ENCODE results near the gene TXNRD3.

TXNRD3 gene

DNA sequence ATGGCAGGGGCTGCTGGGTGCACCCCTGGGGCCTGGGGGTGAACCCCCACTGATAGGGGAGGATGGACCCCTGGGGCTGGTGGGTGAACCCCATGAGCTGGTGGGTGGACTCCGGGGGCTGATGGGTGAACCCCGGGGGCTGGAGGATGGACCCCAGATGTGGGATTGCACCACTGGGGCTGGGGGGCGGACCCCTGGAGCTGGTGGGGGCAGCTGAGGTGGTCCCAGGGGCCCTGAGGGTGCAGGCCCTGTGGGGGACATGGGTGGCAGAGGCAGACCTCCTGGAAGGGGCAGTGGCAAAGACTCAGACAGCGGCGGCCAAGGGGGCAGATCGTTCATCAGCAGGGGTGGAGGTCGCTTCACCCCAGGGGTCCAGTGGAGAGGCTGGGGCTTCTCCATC lies 17.4 kb upstream of the TXNRD3 start:
- DNase-seq (ENCODE audit: low spot score) = no peak

DNA sequence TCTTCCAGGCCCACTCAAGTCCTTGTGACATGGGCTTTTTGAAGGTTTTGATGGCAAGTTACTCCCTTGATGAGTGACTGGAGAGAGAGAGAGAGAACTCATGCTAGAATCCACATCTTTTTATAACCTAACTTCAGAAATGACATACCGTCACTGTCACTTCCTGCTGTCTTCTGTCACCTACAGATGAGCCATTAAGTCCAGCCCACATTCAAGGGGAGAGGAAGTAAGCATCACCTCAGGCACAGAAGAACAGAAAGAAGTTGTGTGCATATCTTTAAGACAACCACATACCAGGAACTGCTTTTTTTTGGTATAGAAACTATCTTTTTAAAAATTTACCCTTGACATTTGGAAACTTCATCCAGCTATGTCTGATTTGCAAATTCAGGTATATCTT lies 16.6 kb upstream of the TXNRD3 start:
- no peak for DNase-seq (ENCODE audit: low spot score)

DNA sequence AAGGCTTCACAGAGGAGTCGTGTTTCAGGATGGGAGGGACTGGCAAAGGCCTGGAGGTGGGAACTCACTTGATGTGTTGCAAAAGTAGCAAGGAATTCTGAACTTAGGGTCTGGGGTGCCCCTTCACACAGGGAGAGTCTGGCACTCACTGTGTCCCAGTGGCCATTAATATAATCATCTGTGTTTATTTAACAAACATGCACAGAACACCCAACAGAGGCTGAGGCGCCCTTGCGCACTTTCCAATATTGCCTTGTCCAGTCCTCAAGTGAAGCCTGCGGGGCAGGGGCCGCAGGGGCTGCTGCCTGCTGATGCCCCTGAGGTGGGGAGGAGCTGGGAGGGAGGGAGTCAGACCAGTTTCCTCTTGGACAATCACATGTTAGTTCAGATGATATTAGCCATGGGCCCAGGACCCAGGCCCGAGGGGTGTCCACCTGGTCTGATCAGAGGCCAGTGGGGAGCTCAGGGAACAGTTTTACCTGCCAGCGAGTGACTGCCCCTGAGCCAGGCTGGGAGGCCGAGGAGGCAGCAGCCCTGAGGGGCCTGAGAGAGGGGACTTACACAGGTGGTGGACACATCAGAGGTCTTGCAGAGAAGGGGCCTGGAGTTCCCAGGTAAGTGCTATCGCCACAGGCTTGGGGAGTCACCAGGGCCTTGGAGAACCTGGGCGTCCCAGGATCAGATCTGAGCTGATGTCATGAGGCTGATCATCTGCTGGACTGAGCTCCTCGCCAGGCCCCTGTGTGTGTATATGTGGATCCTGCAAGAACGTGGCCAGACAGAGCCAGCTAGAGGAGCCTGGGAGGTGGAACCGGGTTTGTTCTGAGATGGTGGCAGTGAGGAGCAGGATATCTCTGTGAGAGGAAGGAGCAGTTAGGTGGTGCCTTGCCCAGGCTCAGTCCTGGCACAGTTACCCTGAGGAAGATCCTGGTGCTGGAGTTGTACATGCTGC lies 13.8 kb upstream of the TXNRD3 start:
- no peak for DNase-seq (ENCODE audit: low spot score)

DNA sequence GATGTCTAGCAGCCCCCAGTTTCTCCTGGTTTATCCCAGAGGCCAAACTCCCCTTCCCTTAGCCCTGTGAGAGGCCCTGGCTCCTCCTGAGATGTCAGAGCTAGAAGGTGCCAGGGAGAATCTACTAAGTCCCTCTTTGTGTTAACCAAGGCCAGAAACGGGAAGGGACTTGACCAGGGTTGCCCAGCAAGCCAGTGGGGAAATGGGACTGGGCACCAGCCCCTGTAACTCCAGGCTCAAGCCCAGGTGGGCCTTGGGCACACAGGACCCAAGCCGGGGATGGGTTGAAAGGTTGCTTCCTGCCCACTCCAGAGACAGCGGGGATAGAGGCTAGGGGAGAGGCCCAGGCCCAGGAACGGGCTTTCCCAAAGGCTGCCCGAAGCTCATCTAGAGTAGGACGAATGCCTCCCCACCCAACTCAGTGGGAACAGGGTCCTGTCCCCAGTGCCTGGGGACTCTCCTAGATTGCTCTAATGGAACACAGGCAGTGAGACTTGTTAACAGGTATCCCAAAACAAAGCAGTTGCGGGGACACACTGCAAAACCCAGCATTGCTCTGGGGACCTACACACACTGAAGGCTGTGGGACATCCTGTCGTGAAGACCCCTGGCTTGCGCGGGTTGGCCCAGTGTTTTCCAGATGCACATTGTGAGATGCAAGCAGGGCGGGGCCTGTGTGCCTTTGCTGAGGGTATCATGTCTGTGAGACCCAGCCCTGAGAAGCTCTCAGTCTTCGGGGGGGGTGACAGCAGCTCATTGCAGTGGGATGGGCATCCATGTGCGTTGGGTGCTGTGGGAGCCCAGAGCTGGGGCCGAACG lies 12.9 kb upstream of the TXNRD3 start:
- no peak for DNase-seq (ENCODE audit: low spot score)

DNA sequence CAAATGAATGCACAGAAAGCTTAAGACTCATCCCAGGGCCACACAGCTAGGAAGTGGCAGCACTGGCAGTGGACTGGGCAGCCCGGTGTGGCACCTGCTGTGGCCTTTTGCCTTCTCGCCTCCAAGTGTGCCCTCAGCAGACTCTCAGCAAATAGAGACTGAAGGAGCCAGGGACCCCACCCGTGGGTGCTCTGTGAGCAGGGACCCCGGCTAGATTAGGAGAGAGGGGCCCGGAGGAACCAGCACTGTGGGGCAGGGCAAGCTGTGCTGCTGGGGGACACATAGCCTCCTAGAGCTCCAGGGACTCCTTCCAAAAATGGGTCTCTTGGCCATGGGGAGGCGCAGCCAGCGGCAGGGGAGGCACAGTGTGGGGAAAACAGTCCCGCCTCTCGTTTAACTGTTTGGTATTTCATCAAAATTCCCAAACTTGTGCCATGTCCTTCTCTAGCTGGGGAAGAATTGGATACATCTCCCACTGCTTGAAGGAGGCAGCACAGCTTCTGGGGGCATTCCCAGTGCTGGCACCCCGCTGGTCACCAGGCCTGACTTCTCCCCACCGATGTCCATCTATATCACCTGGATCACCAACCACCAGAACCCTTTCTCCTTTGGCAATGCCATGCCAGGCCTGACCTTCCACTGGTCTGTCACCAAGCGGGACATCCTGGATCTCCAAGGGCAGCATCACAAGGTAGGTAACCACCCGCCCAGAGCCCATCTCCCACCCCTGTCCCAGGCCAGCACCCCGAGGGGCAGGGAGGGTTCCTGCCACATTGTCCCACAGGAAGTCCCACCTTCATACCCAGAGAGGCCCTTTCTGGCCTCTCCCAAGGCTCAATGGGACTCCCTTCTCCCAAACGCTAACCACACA lies 12.0 kb upstream of the TXNRD3 start:
- DNase-seq (ENCODE audit: low spot score) = no peak

DNA sequence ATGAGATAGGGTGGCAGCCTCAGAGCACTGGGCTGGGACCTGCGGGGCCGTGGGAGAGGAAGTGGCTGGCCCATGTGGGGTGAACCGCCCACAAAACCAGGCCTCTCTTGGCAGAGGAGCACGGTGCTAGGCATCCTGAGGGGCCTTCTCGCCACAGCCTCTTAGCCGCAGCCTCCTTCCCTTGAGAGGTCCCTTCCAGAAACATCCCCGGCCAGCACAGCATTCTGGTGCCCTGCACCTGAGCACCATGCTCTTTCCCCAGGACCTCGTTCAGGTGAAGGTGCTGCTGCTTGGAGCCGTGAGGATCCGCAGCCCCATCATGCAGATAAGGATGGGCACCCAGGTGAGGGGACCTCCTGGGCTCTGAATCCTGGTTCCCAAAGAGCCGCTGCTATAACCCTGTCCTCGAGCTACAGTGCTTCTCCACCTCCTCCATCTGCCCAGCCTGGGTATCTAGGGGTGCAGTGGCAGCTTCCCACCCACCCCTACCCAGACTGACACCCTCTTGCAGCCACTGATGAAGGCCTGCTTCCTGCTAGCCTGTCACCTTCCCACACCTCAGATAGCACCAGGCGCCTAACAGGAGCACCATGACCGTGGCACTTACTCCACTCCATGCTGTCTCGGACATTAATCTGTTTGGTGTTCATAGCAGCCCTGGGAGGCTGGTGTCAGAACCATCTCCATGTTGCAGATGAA lies 11.2 kb upstream of the TXNRD3 start:
- DNase-seq (ENCODE audit: low spot score) = no peak

DNA sequence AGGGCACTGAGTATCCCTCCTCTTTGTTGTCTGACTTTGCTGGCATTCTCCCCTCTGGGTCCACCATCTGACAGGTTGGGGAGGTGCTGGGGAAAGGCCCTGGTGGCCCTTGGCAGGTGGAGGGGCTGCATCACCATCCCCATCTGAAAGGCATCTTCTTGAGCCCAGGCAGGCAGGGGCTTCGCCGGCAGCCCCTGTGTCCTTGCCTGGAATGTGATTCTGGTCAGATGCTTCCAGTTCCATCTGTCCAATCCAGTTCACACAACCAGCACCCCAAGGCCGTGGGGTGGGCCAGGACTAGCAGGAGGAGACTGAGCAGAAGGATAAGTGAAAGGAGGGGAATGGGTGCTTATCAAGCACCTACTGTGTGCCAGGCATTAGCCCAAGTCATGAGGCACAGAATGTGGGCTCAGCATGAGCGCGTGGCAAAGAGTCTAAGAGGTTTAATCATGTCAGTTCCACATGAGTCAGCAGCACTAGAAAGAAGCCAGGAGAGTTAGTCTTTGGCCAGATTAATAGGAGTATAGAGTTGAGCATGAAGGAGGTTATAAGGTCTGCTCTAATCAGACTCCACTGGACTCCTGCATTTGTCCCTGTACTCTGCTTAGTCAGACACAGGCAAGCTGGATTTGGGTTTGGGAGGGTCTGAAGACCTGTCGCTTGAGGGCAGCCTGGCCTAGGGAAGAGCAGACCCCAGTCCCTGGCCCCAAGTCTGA lies 10.5 kb upstream of the TXNRD3 start:
- DNase-seq (ENCODE audit: low spot score) = no peak

DNA sequence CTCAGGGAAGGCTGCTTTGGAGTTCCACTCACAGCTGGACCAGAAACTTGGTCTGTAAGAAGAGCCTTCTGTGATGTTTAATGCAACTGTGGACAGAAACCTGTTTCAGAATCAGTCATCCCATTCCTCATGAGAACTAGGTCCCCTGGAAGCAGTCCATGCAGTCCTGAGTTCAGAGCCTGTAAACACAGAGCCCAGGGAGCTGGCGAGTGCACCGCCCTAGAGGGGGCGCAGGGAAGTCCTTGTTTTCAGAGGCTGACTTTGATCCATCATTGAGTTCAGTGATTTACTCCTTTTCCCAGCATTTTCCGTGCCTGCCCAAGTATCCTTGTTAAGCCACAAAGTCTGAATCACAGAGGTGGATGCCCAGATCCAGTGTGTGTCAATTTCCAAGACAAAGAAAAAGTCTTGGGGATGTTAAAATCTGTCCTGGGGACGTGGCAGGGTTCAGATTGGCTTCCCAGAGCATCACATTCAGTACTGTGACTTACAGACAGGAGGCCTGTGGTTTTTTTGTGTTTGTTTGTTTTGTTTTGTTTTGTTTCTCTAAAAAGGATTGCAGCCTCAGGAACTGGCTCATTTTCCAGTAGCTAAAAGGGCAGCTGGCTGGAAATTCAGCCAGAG lies 9.8 kb upstream of the TXNRD3 start:
- DNase-seq (ENCODE audit: low spot score) = no peak

DNA sequence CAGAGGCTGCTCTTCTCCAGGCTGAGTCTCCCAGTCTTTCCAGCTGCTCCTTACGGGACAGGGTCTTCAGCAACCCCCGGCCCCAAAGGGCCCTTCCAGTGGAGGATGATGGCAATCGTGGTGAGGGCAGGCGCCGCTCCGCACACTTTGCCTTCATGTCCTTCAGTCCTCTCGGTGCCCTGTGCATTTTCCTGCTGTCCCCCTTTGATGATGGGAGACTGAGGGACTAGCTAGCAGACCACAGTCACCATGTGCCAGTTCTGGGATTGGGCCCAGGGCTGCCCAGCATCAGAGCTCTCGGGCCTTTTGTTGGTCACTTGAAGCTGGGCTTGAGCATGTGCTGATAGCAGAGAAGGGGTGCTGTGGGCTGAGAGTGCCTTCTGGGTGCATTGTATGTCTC lies 8.8 kb upstream of the TXNRD3 start:
- DNase-seq (ENCODE audit: low spot score) = no peak

DNA sequence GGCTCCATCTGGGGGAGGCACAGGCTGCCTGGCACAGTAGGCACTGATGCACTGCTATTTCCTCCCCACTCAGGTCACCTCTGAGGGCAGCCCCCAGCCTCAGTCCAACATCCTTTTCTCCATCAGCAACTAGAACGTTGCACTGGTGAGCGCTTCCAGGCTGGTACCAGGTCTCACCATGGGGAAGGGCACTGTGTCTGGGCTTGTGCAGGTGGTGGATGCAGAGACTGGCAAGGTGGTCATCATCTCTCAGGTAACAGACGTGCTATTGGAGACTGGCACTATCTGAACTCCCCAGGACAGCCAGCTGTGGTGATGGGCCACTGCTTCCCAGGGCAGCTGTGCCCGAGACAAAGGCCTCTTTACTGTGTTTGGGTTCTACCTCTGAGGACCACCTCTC lies 8.3 kb upstream of the TXNRD3 start:
- DNase-seq (ENCODE audit: low spot score) = no peak

DNA sequence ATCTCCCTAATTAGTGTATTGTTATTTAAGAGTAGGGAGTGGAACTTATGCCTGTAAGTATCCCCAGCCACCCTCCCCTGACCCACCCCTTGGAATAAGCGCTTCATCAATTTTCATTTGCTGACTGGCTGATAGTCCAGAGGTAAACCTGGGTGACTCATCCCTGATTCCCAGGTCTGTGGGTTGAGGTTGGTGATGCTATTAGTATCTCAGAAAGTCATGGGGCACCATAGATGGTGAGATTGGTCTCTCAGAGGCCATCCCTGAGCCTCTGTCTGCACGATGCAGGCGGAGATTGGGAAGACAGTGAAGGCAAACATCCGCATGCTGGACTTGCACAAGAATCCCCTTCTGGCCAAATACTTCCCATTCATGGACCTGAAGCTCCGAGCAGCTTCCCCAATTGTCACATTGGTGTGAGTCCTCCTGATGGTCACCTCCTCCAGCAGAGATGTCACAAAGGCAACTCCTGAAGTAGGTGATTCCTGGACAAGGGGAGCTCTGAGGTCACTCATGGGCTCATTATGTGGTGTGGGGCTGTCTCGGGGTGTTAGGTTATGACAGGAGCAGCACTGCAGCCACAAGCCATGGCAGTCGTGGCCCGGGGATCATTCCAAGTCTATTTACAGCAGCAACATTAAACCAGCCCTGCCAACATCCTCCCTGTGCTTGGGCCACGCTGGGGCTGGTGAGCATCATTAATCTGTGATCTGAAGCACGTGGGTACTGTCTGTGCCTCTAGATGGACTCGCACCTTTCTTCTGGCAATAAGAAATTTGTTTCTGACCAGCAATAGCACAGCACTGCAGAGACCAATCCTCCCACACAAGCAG lies 6.8 kb upstream of the TXNRD3 start:
- DNase-seq (ENCODE audit: low spot score) = no peak

DNA sequence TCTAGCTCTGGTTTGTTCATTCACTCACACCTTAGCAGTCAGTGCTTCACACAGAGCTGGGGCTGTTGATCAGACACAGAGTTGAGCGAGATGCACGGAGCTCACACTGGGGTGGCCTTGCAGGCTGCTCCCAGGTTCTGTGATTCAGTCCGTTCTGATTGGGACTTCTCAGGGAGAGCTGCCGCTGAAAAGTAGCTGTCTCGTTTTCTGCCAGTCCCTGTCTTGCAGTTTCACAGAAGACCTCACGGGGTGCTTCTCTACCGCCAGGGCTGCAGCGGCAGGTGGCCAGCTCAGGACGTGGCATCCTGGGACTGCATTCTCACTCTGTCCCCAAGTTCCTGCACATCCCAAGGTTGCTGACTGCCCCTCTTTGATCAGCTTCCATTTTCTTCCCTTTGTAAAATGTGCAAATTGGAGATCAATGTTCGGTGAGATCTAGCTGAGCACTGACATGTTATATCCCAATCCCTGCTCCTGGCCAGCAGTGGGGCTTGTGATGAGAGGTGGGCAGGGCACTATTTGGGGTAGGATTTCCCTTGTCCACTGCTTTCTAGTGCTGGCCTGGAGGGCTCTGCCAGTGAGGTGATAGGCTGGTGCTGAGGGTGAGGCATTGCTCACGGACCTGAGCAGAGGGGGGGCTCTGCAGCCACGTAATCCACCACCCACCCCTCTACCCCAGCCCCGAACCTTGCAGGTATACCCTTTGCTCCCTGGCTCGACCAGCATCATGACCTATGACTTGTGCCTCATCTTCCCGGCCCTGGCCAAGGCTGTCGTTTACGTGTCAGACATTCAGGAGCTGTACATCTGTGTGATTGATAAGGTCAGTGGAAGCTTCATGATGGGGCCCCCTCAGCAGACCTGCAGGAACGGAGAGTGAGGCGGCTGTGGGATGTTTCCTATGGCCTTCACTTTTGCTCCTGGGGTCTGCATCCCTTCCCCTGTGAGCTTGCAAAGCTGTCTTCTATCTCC lies 5.3 kb upstream of the TXNRD3 start:
- no peak for DNase-seq (ENCODE audit: low spot score)

DNA sequence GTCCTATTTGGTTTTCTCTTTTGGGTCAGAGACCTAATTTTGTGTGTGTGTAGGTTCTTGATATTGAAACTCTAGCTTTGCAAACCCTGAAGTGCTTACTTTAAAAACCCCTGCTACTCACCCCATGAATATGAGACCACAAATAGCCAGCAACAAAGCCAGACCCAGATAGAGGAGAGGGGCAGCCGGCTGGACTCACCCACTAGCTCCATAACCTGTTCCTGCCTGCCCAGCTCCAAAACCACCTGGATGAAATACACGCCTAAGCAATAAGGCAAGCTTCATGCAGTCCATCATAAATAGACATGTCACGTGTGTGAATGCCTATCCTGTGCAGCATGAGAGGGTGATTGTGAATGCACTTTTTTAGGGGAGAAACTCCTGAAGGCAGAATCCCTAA lies 3.7 kb upstream of the TXNRD3 start:
- no peak for DNase-seq (ENCODE audit: low spot score)

DNA sequence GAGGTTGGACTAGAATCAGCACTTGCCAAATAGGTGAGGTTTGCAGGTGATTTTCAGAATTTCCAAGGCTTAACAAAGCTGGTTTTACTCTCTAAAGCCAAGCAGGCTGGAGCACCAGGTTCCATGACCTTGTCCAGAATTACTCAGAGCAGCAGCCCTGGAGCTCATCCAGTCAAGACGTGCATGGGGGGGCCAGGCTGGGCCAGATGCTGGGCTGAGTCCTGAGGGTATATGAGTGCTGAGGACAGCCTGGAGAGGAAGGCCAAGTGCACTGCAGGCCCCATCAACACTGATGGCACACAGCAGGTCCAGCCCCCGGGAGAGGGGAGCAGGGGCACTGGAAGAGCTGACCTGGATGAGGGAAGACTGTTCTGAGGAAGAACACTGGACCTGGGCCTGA lies 3.0 kb upstream of the TXNRD3 start:
- no peak for DNase-seq (ENCODE audit: low spot score)

DNA sequence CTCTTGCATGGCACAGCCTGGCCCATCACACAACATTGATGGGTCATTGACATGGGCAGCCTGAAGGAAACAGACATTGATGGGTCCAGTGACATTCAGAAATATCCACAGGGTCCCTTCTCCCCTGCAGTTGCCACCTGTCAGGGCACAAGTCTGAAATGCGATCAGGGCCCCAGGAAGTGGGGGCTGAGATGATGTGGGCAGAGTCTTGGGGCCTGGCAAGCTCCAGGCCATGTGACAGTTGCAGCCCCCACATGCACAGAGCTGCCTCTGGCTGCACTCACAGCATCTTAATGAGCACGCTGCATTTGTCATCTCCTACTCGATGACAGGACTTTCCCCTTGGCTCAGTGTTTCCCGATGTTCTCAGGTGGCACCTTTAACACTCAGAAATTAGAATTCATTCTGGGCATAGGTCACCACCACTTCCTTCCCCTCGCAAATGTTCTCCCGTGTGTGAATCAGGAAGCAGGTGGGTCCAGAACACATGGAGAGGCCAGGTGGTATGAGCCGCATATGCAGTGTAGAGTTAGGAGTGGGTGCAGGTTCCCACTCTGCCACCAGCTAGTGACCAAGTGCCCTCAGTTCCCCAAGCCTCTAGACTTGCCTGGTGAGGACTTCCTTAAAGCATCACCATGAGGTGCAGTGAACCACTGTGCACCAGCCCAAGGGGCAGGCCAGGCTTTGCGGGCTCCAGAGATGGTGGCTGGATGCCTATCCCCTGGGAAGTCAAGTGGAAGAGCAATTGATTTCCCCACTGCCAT lies 1.6 kb upstream of the TXNRD3 start:
- no peak for DNase-seq (ENCODE audit: low spot score)

DNA sequence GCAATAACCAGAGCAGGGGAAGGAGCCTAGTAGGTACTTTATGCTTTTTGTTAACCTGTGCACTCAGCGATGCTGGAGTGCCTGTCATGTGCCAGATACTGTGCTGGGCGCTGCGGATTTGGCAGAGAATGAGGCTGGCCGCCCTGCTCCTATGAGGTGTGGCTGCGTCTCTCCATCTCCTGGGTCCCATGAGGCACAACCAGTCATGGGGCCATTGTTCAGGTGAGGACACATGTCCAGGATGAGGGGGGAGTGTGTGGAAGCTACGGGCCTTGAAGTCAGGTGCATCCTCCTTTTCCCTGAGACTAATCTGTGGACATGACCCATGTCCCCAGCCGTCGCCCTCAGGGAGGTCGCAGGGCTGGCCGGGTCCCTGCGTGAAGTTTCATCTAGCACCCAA lies 963 bp upstream of the TXNRD3 start:
- no peak for DNase-seq (ENCODE audit: low spot score)

DNA sequence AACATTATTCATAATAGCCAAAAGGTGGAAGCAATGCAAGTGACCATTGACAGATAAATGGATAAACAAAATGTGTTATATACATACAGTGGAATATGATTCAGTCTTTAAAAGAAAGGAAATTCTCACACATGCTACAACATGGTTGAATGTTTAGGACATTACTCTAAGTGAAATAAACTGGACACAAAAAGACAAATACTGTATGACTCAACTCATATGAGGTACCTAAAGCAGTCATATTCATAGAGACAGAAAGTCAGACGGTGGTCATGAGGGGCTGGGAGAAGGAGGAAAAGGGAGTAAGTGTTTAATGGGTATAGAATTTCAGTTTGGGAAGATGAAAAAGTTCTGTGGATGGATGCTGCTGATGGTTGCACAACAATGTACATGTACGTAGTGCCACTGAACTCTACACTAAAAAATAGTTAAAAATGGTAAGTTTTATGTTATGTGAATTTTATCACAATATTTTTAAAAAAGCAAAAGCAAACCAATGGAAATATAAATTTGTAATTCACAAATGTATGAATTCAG lies 5.3 kb downstream of the TXNRD3 start:
- no peak for DNase-seq (ENCODE audit: low spot score)

Data from putamen (tissue), 1 donor.